DOHH2 (cell line): Measurements from ENCODE around the gene SERINC4.

ENCODE experiments used
- EZH2phosphoT487 ChIP-seq: fragments of 200-600 bp; sonication (generic); IDR thresholded peaks from 2 replicates; pipeline ENCODE4 v1.6.1; 2017; ENCODE audit warnings: borderline replicate concordance, mild to moderate bottlenecking, antibody characterized with exemption, low read length, moderate library complexity, mixed read lengths
- TF ChIP-seq, protein P1 (sequence below): fragments of 200-600 bp; sonication (generic); IDR thresholded peaks from one replicate; pipeline ENCODE4 v1.5.1; 2014; ENCODE audit warnings: antibody characterized with exemption, mild to moderate bottlenecking, low read depth, low read length; ENCODE audit not compliant: poor library complexity, severe bottlenecking

DNA sequence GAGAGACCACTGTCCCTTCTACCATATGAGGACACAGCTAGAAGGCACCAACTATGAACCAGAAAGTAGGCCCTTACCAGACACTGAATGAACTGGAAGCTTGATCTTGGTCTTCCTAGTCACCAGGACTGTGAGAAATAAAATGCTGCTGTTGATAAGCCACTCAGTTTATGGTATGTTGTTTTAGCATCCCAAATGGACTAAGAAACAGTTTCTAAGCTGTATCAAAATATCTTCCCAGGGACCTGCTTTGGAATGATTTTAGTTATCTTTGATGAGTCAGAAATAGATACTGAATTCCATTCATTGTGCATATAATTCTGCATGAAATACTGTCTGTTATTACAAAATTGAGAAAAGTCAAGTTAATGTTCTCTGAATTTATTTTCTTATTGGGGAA lies 45.4 kb upstream of the SERINC4 start:
- TF ChIP-seq, protein P1, sequence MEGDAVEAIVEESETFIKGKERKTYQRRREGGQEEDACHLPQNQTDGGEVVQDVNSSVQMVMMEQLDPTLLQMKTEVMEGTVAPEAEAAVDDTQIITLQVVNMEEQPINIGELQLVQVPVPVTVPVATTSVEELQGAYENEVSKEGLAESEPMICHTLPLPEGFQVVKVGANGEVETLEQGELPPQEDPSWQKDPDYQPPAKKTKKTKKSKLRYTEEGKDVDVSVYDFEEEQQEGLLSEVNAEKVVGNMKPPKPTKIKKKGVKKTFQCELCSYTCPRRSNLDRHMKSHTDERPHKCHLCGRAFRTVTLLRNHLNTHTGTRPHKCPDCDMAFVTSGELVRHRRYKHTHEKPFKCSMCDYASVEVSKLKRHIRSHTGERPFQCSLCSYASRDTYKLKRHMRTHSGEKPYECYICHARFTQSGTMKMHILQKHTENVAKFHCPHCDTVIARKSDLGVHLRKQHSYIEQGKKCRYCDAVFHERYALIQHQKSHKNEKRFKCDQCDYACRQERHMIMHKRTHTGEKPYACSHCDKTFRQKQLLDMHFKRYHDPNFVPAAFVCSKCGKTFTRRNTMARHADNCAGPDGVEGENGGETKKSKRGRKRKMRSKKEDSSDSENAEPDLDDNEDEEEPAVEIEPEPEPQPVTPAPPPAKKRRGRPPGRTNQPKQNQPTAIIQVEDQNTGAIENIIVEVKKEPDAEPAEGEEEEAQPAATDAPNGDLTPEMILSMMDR = no peak
- no peak for TF ChIP-seq EZH2phosphoT487
